NCI-H2107 (cell line): ENCODE measurements around the gene GP5.

Experiments used
- DNase-seq: peaks from one replicate; lab custom pipeline; 2025; lab: John Stamatoyannopoulos, UW

Gene GP5

GRCh38 chr3:194350726-194351071 lies 48.4 kb downstream of the GP5 start:
- no peak for DNase-seq

DNA sequence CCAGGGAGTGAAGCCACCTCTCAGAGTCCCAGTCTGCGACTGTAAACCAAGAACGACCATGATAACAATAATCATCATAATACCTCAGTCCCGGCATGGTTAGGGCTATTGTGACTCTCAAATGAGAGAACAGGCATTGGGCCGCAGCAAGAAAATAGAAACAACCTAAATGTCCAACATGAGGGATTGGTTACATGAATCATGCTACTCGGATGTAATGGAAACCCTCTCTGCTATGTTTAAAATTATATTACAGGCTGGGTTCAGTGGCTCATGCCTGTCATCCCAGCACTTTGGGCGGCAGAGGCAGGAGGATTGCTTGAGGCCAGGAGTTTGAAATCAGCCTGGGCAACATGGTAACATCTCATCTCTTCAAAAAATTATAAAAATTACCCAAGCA lies 50.7 kb downstream of the GP5 start:
- no peak for DNase-seq

DNA sequence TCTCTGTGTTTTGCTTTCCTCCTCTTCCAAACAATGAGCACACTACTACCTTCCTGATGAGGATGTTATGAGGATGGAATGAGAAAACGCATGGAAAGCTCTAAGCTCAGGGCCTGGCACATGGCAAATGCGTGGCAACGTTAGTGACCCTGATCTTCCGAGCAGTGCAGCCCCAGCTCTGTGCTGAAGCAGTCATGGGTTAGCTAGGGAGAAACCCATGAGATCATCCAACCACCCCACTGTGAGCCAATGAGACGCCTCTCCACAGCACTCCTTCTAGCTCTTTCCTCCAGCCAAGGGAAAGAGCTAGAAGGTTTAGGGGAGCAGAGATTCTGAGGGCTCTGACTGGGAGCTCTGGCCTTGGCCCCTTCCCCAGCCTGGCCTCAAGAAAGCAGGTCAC lies 52.4 kb downstream of the GP5 start:
- no peak for DNase-seq

DNA sequence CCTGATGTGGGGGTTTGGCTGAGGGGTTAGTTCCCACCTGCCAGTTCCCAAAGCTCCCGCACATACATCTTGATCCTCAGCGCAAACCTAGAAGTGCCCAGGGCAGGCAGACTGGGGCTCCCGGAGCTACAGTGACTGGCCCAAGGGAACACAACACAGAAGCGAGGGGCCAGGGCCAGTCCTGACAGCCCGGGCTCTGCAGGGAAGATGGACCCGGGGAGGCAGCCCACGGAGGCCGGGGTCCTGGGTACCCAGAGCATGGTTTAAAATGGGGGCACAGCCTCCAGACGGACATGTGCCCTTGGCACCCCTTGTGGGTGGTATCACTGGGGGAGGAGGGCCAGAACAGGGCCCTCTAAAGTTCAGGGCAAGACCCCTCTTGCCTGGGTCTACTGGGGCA lies 53.0 kb downstream of the GP5 start:
- DNase-seq, result no peak
